ENCODE data around the gene DFFB. TPM values are rescaled to one million over a fixed set of nuclear protein-coding genes. Genes with fewer than 3 reads are reported as not detected.

The DFFB gene
- total RNA-seq, 3 donors from 2014 or later: 11.1 to 13.4 (median 13.0) TPM

DNA sequence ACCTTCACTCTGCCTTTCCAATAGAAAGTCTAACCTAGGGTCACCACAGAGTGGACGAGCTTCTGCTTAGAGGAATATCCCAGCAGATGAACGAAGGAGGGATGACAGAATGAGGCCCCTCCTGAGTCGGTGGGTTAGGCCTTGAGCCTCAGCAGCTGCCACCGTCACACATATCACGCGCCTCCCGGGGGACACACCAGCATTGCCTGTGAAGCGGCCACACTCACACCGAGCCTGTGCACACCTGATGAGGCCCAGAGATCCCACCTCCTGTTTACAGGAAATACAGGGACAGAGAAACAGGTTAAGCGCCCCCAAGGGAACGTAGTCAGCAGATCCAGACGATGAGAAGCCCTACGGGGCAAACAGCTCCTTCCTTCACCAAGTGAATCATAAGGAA, 35.8 kb upstream of the DFFB start:
- H3K4me1 Mint-ChIP-seq (ENCODE audit: low read depth): no peaks in the 10 kb centered on the region
- no peaks in the 10 kb centered on the region for H3K9me3 Mint-ChIP-seq
- no peak overlapping the region for H3K4me3 Mint-ChIP-seq
- ATAC-seq (no peak), DNase-seq (no peak)
- H3K36me3 Mint-ChIP-seq (ENCODE audit: insufficient read depth): peaks cover 35% of the 10 kb centered on the region
- no peaks in the 10 kb centered on the region for H3K27me3 Mint-ChIP-seq (ENCODE audit: low read depth)

DNA sequence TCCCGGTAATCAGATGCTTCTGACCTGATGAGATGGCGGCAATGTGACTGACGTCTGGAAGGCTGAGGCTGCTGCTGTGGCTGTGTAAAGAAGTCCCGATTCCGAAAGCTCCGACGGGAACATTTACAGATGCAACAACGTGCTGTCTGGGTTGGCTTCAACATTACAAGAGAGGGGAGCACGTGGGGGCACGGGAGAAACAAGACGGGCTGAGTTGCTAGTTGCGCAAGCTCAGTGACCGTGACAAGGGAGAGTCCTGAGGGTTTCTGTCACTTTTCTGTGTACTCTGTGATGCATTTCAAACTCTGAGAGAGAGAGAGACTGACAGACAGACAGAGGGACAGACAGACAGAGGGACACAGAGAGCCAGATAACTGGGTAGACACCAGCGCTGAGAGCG, 35.4 kb upstream of the DFFB start:
- Mint-ChIP-seq H3K4me3 (no peak overlapping the region), H3K27me3 (ENCODE audit: low read depth) (no peaks in the 10 kb centered on the region), H3K9me3 (no peaks in the 10 kb centered on the region), H3K4me1 (ENCODE audit: low read depth) (no peaks in the 10 kb centered on the region), H3K36me3 (ENCODE audit: insufficient read depth) (peaks cover 35% of the 10 kb centered on the region)
- no peak for ATAC-seq
- DNase-seq: no peak

- no peaks in the 10 kb centered on the region for H3K27me3 Mint-ChIP-seq (ENCODE audit: low read depth)
- ATAC-seq: no peak
- H3K4me3 Mint-ChIP-seq: no peak overlapping the region
- peaks cover 35% of the 10 kb centered on the region for H3K36me3 Mint-ChIP-seq (ENCODE audit: insufficient read depth)
- no peaks in the 10 kb centered on the region for H3K4me1 Mint-ChIP-seq (ENCODE audit: low read depth)
- no peak for DNase-seq
- H3K9me3 Mint-ChIP-seq: no peaks in the 10 kb centered on the region
Measured at GRCh38 chr1:3822421-3822820, 34.9 kb upstream of the DFFB start.

GRCh38 chr1:3824650-3825049, 32.6 kb upstream of the DFFB start:
- Mint-ChIP-seq H3K4me3 (no peak overlapping the region), H3K9me3 (no peaks in the 10 kb centered on the region), H3K4me1 (ENCODE audit: low read depth) (no peaks in the 10 kb centered on the region), H3K27me3 (ENCODE audit: low read depth) (no peaks in the 10 kb centered on the region), H3K36me3 (ENCODE audit: insufficient read depth) (peaks cover 33% of the 10 kb centered on the region)
- DNase-seq: no peak
- no peak for ATAC-seq

- no peak overlapping the region for H3K4me3 Mint-ChIP-seq
- H3K36me3 Mint-ChIP-seq (ENCODE audit: insufficient read depth): peaks cover 31% of the 10 kb centered on the region
- H3K9me3 Mint-ChIP-seq: no peaks in the 10 kb centered on the region
- no peak for DNase-seq
- H3K27me3 Mint-ChIP-seq (ENCODE audit: low read depth): no peaks in the 10 kb centered on the region
- no peaks in the 10 kb centered on the region for H3K4me1 Mint-ChIP-seq (ENCODE audit: low read depth)
- ATAC-seq: no peak
Measured at GRCh38 chr1:3825356-3825755, 31.9 kb upstream of the DFFB start.

DNA sequence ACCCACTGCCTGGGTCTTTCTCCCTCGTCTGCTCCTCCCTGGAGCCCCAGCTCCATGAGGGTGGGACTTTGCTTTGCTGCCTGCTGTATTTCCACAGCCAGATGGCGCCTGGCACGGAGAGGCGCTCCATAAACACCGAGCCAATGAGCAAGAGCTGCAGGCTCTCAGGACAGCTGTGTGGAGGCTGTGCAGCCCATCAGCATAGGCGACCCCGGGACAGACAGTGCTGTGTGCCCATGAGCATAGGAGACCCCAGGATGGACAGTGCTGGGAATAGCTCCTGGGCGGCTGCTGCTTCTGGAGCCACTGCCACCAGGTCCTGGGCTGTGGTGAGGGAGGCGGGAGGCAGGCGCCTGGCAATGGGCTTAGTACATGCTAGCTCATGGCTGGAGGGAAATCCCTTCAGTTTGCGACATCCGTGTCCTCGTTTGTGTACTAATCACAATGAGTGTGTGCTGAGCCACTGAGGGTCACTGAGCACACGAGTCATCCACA, 29.4 kb upstream of the DFFB start:
- Mint-ChIP-seq H3K27me3 (ENCODE audit: low read depth) (no peaks in the 10 kb centered on the region), H3K9me3 (no peaks in the 10 kb centered on the region), H3K36me3 (ENCODE audit: insufficient read depth) (peaks cover 27% of the 10 kb centered on the region), H3K4me3 (no peak overlapping the region), H3K4me1 (ENCODE audit: low read depth) (no peaks in the 10 kb centered on the region)
- no peak for DNase-seq
- no peak for ATAC-seq

- H3K27me3 Mint-ChIP-seq (ENCODE audit: low read depth): no peaks in the 10 kb centered on the region
- ATAC-seq: no peak
- peaks cover 26% of the 10 kb centered on the region for H3K36me3 Mint-ChIP-seq (ENCODE audit: insufficient read depth)
- H3K4me1 Mint-ChIP-seq (ENCODE audit: low read depth): no peaks in the 10 kb centered on the region
- H3K4me3 Mint-ChIP-seq: no peak overlapping the region
- H3K9me3 Mint-ChIP-seq: no peaks in the 10 kb centered on the region
- no peak for DNase-seq
Measured at GRCh38 chr1:3828391-3828790, 28.9 kb upstream of the DFFB start.

DNA sequence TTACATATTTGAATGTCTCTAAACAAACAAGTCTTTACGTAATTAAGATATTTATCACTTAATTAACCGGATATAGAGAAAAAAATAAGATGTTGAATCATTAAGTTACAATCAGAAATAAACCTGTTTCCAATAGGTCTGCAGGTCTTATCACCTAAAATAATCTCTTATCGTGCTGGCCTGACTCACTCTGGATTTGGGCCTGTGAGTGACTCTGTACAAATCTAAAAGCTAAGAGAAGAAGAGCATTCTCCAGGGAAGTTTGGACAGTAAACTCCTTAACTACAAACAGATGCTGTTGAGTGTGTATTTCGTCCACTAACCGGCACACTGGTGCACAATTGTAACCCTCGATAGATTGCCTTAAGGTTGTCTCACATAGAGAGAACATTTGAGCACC, 25.6 kb upstream of the DFFB start:
- no peak for DNase-seq
- Mint-ChIP-seq H3K4me1 (ENCODE audit: low read depth) (no peaks in the 10 kb centered on the region), H3K9me3 (no peaks in the 10 kb centered on the region), H3K27me3 (ENCODE audit: low read depth) (no peaks in the 10 kb centered on the region), H3K4me3 (no peak overlapping the region), H3K36me3 (ENCODE audit: insufficient read depth) (peaks cover 29% of the 10 kb centered on the region)
- ATAC-seq: no peak

DNA sequence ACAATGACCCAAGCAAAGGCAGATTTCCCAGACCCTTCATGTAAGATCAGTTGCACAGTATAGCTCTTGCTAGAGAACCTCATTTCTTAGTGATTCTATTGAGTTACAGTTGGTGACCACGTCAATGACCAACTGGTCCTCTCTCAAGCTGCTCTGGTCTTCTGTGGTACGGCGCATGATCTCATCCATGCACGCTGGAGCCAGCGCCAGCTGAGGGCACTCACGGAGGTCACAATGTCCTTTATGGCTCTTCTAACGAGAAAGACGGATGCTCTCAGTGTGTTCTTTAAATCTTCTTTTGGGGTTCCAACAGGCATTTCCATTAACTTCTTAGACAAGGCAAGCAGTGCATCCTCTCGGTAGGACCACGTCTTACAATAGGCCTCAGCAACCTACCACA, 22.6 kb upstream of the DFFB start:
- Mint-ChIP-seq H3K9me3 (peaks cover 6% of the 10 kb centered on the region), H3K4me3 (no peak overlapping the region), H3K27me3 (ENCODE audit: low read depth) (no peaks in the 10 kb centered on the region), H3K4me1 (ENCODE audit: low read depth) (no peaks in the 10 kb centered on the region), H3K36me3 (ENCODE audit: insufficient read depth) (peaks cover 50% of the 10 kb centered on the region)
- ATAC-seq (no peak), DNase-seq (no peak)

- no peak overlapping the region for H3K4me3 Mint-ChIP-seq
- ATAC-seq (no peak), DNase-seq (no peak)
- peaks cover 6% of the 10 kb centered on the region for H3K9me3 Mint-ChIP-seq
- no peaks in the 10 kb centered on the region for H3K4me1 Mint-ChIP-seq (ENCODE audit: low read depth)
- H3K36me3 Mint-ChIP-seq (ENCODE audit: insufficient read depth): peaks cover 60% of the 10 kb centered on the region
- no peaks in the 10 kb centered on the region for H3K27me3 Mint-ChIP-seq (ENCODE audit: low read depth)
Measured at GRCh38 chr1:3836421-3836820, 20.9 kb upstream of the DFFB start.

DNA sequence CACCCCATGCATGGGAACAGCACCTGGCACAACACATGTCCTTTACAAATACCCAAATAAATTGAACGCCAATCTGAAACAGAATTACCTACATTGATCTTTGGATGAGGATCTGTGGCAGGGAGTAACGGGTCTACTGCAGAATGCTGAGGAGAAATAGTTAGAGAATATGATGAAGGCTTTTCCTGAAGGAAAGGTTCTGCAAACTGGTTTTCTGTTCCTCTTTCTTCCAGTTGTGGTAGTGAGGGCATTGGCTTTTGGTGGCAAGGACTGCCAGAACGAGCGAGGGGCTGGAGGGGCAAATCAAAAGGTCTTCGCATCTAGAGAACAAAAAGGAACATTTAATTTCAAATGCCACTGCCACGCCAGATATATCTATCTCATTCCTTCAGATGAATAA, 20.1 kb upstream of the DFFB start:
- H3K9me3 Mint-ChIP-seq: peaks cover 6% of the 10 kb centered on the region
- H3K4me3 Mint-ChIP-seq: no peak overlapping the region
- no peaks in the 10 kb centered on the region for H3K4me1 Mint-ChIP-seq (ENCODE audit: low read depth)
- no peaks in the 10 kb centered on the region for H3K27me3 Mint-ChIP-seq (ENCODE audit: low read depth)
- DNase-seq: no peak
- no peak for ATAC-seq
- H3K36me3 Mint-ChIP-seq (ENCODE audit: insufficient read depth): peaks cover 57% of the 10 kb centered on the region

GRCh38 chr1:3837685-3838084, 19.6 kb upstream of the DFFB start:
- H3K27me3 Mint-ChIP-seq (ENCODE audit: low read depth): no peaks in the 10 kb centered on the region
- no peak for ATAC-seq
- peaks cover 57% of the 10 kb centered on the region for H3K36me3 Mint-ChIP-seq (ENCODE audit: insufficient read depth)
- no peak for DNase-seq
- no peaks in the 10 kb centered on the region for H3K4me1 Mint-ChIP-seq (ENCODE audit: low read depth)
- no peak overlapping the region for H3K4me3 Mint-ChIP-seq
- peaks cover 6% of the 10 kb centered on the region for H3K9me3 Mint-ChIP-seq

DNA sequence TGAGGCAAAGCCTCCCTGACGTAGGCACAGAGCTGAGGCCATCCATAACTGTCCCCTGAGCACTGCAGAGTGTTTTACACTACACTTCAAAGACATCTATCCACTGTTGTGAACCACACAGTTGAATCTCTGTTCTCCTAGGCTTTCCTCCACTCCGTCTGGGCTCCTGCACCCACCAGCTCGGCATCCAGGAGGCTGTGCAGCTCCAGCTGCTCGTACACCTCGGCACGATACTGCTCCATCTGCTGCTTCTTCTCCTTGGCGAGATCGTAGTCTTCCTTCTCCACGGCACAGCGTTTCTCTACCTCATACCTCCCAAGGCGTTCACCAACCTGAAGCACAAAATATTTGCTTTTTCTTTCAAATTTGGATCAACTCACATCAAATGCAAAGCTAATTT, 18.5 kb upstream of the DFFB start:
- H3K4me3 Mint-ChIP-seq: no peak overlapping the region
- ATAC-seq (no peak), DNase-seq (no peak)
- H3K36me3 Mint-ChIP-seq (ENCODE audit: insufficient read depth): peaks cover 57% of the 10 kb centered on the region
- no peaks in the 10 kb centered on the region for H3K4me1 Mint-ChIP-seq (ENCODE audit: low read depth)
- H3K9me3 Mint-ChIP-seq: peaks cover 6% of the 10 kb centered on the region
- H3K27me3 Mint-ChIP-seq (ENCODE audit: low read depth): no peaks in the 10 kb centered on the region

GRCh38 chr1:3841491-3841890, 15.8 kb upstream of the DFFB start:
- Mint-ChIP-seq H3K36me3 (ENCODE audit: insufficient read depth) (peaks cover 55% of the 10 kb centered on the region), H3K4me1 (ENCODE audit: low read depth) (no peaks in the 10 kb centered on the region), H3K4me3 (no peak overlapping the region), H3K27me3 (ENCODE audit: low read depth) (no peaks in the 10 kb centered on the region), H3K9me3 (peaks cover 6% of the 10 kb centered on the region)
- ATAC-seq (no peak), DNase-seq (no peak)

DNA sequence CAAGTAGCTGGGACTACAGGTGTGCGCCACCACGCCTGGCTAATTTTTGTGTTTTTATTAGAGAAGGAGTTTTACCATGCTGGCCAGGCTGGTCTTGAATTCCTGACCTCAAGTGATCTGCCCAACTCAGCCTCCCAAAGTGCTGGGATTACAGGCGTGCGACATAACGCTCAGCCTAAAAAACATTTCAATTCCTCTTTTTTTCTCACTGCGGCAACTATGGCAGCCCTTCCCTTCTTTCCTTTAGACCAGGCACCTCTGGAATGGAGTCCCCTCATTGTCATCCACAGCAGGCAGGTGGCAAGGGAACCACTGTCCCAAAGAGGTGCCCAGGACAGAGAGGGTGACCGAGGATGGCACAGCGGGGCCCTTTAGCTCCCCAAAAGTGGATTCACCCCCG, 14.4 kb upstream of the DFFB start:
- H3K4me3 Mint-ChIP-seq: no peak overlapping the region
- peaks cover 52% of the 10 kb centered on the region for H3K36me3 Mint-ChIP-seq (ENCODE audit: insufficient read depth)
- no peaks in the 10 kb centered on the region for H3K4me1 Mint-ChIP-seq (ENCODE audit: low read depth)
- DNase-seq: no peak
- H3K9me3 Mint-ChIP-seq: no peaks in the 10 kb centered on the region
- H3K27me3 Mint-ChIP-seq (ENCODE audit: low read depth): no peaks in the 10 kb centered on the region
- no peak for ATAC-seq

GRCh38 chr1:3846541-3846940, 10.7 kb upstream of the DFFB start:
- no peak overlapping the region for H3K4me3 Mint-ChIP-seq
- no peaks in the 10 kb centered on the region for H3K4me1 Mint-ChIP-seq (ENCODE audit: low read depth)
- DNase-seq: no peak
- H3K27me3 Mint-ChIP-seq (ENCODE audit: low read depth): no peaks in the 10 kb centered on the region
- H3K36me3 Mint-ChIP-seq (ENCODE audit: insufficient read depth): peaks cover 35% of the 10 kb centered on the region
- ATAC-seq: no peak
- H3K9me3 Mint-ChIP-seq: no peaks in the 10 kb centered on the region
